HG03025 (cell line): ENCODE data around the gene ITIH3.

Experiments used
- ATAC-seq: cut with Tn5 transposase; IDR thresholded peaks from one replicate; pipeline ENCODE4 v1.9.1; 2021; ENCODE audit warnings: mild to moderate bottlenecking, moderate library complexity; ENCODE audit not compliant: unreplicated experiment, low FRiP score

ITIH3 gene

DNA sequence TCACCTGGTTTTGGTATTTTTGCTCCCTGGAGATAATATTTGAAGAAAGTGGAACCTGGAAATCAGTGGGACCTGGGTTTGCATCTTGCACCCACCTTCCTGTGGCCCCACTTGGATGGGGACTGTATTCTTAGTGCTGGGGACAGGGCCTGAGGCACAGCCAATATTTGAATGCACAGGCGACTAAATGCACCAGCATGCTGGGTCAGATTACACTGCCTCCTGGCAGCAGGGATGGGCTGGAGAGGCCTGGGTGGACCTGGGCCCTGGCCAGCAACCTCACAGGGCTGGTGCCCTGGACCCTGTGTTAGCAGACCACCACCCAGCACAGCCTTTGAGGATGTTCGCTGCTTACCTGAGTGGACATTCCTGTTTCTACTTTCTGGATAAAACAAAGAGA is 25.3 kb downstream of the ITIH3 start:
- no peak for ATAC-seq

DNA sequence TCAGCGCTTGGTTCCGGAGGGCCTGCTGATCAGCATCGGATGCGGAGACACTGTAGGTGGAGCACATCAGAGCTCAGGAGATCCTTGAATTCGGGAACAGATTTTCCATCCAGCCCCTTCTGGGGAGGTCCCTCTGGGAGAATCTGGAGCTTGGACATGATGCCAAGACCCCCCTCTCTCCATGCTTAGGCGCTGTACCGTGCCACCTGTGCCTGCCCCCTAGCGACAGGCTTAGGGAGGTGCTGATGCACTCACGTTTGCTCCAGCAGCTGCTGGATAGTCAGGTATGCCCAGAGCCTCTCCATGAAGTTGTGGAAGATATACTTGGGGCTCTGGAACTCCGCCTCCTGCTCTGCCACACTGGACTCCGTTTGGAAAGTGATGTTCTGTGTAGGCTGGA is 26.1 kb downstream of the ITIH3 start:
- ATAC-seq: no peak

DNA sequence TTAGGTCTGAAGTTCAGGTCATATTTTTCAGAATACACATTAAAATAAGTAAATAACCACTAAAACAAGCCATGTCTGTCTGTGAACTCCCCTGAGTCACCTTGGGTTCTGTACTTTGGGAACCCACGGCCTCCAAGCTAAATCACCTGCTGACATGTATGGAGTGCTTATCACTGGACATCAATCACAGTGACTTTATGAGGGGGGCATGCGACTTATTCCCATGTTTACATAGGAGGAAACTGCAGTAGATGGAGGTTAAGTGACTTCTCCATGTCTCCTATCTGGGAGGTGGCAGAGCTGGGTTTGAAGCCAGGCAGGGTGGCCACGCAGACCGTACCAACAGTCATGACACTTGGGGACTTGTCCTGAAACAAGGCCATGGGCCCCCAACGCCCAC is 27.8 kb downstream of the ITIH3 start:
- ATAC-seq: no peak

DNA sequence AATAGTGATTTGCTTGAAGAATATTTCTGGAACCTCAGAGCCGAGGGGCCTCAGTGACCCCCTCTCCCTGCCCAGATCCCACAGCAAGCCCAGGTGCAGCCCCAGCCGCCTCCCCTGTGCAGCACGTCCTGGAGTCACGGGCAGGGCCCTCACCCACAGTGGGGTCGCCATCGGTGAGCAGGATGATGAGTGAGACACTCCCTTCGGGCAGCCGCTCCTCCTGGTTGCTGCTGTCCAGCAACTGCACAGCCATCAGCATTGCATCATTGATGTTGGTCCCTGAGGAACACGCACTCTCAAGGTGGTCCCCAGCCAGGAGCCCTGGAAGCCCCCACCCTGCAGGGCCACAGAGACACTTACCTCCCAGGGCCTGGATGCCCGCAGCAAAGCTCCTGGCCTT is 29.4 kb downstream of the ITIH3 start:
- no peak for ATAC-seq

DNA sequence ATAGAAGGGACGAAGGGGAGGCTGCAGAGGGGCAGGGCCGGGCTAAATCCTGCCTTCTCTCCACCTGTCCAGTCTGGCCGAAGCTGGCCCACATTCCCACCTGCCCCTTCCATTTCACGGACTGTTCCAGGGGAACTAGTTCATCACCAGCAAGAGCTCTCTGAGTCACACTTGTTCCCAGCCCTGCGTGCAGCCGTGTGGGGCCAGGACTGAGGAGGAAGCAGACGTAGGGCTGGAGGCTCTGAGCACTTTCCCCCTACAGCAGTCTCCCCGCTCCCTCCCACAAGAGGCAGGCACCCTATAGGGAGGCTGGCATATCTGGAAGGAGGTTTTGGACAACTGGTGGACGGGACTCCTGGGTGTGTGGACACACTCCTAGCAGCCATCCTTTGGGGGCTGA is 32.8 kb downstream of the ITIH3 start:
- ATAC-seq: no peak

DNA sequence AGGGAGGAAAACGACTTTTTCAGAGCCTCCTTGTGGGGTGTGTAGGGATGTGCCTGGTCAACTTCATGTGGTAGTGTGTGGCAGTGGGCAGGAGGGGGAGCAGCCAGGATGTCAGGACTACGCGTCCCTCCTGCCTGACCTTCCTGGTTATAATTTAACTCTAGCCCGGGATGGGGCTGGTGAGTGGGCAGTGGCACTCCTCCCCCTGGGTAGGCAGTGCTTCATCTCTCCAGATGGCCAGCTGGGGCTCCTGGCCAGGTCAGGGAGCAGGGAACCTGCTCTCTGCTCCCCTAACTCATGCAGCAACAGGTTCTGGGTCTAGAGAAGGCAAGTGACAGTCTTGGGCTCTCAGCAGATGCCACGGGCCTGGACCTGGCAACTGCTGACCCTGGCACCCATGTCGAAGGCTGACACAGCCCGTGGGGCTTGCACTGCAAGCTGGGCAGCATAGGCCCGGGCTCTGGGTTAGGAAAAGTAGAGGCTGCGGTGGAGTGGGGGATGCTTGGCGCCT is 33.3 kb downstream of the ITIH3 start:
- no peak for ATAC-seq

DNA sequence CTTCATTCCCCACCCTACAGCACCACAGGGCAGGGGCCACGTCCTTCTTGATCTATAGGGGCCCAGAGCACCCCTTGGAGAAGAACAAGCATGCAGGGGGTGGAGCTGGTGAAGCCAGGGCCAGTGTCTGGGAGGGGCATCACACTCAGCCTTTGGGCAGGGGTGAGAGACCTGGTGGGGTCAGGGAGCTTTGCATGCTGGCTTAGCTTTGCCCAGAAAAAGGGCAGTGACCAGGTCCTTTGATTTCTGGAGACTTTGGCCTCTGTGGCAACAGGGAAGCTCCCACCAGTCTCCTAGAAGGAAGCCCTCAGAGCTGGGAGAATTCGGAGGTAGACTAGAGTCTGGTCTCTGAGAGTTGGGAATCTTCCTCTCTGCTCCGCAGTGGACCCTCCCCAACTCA is 34.9 kb downstream of the ITIH3 start:
- ATAC-seq: no peak

DNA sequence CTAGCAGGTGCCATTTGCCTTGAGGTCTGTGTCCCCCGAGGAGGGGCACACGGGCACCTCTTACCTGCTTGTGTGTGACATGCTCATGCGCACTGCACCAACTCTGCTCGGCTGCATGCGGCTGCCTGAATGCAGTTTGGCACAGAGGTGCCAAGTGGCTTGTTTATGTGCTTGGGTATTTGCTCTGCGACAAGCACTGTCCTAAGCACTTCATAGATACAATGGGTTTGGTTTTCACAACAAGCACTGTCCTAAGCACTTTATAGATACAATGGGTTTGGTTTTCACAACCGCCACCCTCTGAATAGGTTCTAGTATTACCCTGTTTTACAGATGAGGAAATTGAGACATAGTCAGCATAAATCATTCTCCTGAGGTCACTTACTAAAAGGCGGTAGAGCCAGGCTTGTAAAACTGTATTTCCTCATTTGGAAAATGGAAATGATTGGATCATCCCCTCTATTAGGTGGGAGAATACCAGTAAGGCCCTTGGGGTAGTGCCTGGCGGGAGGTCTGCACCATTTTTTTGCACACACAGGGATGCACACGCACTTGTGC is 35.4 kb downstream of the ITIH3 start:
- no peak for ATAC-seq

DNA sequence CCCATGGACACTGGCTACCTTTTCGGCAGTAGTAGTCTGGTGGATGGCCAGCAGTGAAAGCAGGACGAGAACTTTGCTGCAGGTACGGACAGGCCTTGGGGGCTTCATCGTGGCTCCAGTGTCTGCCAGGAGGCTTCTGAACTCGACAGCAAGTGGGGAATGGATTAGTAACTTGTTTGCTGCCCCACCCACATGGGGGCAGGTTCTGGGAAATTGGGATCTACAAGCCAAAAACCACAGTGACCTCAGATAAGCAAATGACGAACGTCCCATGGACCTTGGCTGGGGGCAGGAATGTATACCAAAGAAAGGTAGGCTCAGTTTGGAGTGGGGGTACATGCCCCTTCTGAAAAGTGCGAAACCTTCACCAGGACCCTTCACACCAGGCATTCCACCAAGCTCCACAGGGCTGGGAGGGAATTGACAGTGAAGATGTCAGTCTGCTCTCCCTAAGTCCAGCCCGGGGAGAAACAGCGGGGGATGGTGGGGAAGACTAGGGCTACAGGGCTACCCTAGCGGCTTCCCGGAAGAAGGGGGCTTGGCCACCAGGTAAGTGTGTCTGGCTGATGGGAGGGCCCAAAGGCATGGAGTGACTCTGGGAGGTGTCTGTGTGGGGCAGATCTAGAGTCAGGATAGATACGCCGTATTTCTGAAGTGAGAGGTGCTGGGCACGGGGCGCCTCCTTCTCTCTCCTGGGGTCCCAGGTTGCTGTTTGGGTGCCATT is 36.1 kb downstream of the ITIH3 start, which contains the start of gene ITIH4:
TSS of gene ITIH4 (minus strand) at position 138 of the 724 bp plus-strand sequence. CDS start at position 108, 30 bp downstream.
- no peak for ATAC-seq

DNA sequence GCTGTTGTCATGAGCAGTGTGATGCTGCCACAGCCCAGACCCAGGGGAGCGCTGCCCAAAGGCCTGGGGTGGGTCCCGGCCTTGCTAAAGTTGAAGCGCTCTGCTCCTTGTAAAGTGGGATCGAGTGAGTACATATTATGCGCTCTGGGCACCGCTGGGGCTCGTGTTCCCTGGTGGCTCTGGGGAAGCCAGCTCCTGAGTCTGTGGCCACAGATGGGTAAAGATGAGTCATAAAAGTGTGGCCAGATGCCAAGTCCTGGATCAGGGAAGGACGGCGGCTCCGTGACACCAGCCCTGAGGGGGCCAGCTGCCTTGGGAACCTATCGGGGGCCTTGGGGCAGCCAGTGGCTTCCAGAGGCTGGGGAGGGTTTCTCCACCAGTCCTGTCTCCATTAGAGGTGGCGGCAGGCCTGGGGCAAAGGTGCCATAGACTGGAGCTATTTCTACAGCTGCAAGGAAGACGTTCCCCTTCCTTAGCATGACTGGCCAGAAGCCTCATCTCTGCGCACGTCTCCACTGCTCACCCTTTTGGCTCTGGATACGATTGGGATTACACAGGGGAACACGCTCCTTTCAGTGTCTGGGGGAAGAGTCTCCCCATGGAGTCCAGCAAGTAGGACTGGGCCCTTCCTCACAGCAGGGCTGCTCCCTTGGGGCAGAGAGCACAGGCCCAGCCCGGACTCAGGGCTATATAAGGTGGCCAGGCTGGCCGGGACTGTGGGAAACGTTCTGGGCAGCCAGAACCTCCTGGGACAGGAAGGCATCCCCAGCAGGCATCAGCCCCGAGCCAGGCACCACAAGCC is 37.1 kb downstream of the ITIH3 start:
- ATAC-seq: no peak

DNA sequence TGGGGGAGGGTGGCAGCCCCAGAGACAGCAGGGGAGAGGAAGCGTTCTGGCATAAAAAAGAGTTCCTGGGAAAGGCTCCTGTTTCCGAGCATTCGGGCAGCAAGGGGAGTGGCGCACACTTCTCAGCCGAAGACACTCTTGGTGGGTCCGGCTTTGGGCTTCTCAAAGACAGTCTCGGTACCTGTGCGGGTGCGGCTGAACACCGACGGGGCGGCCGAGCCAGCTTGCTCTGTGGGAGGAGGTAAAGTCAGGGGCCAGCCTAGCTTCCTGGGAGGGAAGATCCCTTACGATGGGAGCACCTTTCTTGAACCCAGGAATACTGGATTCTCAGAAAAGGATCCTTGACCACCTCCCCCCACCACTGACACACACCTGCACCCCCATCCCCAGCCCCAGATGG is 38.6 kb downstream of the ITIH3 start:
- ATAC-seq: no peak

DNA sequence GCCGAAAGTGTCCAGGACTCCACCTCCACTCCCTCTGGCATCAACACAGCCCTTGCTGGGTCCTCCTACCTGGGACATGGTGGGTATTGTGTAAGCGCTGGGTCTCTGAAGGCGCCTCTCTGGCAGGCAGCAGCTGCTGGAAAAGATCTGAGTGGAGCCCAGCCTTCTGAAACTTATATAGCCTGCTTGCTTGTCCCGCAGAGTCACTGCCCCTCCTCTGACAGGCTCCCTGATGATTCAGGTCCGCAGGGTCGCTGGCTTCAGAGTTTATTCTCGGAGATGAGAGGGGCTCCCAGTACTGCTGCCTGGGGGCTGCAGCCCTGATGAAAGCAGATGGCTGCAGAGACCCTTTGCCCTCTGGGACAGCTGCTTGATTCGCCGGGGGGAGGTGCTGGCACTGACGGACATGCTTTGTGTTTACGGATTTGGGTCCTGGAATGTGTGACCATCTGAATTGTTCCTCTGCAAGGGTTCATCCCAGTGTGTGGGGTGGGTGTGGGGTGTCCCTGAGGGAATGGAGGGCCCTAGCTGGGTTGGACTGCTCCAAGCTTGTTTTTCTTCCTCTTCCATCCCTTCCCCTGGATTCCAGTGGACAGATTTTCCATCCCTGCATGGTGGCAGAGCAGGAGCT is 40.4 kb downstream of the ITIH3 start, which contains the start of gene MUSTN1:
TSS of gene MUSTN1 (minus strand) at position 149 of the 631 bp plus-strand sequence. CDS start at position 78, 71 bp downstream.
- ATAC-seq: no peak

DNA sequence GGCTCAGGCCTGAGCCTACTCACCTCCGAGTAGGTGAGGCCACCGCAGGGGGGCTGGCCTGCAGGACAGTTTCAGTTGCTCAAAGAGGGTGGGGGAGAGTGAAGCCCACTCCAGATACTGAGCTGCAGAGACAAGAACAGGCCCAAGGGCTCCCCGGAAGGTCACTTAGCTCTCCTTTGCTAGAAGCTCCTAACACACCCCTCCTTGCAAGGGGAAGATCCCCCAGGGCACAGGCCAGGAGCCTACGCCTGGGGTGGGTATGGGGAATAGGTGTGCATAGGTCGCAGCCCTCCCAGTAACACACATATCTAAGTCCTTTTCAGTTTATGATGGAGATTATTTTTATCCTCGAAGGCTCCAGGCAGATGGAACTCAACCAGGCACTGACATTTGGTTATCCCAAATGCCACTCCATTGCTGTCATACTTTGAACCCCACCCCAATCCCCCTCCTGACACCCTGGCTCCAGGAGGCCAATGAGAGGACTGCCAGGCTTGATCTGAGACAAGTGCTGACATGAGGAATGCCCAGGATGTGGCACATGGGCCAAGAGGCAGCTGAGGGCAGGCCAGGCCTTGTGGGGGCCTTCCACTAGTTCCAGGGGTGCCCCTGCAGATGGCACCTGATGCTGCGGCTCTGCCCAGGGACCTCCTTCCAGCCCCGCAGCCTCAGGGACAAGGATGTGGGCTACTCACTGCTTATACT is 41.3 kb downstream of the ITIH3 start:
- no peak for ATAC-seq

DNA sequence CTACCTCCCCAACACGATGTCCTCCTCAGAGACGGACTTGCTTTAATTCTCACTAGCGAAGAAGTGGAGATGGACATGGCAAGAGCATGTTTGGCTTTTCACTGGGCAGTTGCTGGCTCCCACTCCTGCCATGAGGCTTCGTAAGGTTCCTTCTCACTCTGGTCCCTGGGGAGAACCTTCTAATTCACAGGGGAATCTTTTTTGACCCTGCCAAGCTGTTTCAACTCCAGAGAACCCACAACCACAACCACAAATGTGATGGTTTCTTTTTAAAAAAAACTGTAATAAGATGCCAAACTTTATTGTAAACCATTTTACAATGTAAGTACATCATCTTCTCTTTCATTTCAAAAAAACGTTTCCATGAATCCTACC is 41.9 kb downstream of the ITIH3 start:
- ATAC-seq: no peak

DNA sequence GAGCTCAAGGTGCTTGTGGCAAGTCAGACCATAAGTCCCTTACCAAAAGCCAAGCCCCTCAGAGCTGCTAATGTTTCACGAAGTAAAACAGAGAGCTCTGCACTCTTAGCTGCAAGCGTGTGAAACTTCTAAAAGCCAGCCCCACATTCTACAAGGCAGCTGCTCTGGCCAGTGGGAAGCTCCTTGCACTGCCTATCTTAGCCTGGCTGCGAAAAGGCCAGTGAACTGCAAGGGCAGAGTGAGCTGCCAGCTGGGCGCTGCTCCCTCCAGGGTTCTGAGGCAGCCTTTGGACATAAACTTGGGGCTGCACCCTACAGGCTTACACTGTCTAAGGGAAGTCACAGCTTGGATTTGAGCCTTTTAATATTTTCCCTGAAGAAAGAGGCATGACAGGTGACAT is 42.4 kb downstream of the ITIH3 start:
- ATAC-seq: no peak

DNA sequence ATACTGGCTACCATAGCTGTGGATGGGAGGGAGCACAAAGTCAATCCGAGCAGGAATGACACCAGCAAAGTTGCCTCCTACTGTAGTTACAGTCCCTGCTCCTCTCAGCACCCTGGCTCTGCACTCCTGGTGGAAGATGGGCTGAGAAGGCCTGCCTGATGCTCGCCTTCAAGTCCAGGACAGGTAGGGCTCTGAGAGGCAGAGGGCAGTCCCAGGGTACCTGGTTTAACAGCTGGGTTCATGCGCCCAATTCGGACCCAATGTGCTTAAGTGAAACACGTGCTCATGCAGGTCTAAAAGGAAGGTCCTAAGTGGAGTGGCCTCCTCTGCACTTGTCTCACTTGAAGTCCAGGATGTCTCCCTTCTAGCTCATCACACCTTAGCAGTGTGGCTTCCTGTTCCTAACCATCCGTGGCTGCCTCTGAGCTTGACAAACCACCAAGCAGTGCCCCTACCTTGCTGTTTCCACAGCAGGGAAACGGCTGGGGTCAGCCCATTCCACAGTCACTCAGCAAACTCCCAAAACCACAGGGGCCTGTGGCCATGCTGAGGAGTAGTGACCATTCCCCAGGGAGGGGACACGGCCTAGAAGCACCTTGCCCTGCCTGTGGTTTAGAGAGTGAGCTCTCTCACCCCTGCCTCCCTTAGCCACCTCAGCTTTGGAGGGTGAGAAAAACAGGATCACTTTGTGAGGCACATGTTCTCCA is 44.1 kb downstream of the ITIH3 start:
- ATAC-seq: no peak

DNA sequence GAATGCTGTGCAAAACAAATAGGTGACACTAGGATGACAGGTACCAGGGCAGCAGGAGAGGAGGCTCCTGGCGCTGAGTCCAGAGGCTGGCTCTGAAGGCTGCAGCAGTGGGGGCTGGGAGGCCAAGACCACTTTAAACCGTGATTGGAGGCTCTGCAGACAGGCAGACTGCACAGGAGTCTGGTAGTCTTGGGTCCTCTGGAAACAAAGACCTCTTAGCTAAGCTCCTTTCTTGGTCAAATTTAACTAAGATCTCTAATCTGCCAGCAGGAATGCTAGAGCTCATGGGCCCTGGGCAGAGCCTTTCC is 44.6 kb downstream of the ITIH3 start:
- ATAC-seq: no peak

DNA sequence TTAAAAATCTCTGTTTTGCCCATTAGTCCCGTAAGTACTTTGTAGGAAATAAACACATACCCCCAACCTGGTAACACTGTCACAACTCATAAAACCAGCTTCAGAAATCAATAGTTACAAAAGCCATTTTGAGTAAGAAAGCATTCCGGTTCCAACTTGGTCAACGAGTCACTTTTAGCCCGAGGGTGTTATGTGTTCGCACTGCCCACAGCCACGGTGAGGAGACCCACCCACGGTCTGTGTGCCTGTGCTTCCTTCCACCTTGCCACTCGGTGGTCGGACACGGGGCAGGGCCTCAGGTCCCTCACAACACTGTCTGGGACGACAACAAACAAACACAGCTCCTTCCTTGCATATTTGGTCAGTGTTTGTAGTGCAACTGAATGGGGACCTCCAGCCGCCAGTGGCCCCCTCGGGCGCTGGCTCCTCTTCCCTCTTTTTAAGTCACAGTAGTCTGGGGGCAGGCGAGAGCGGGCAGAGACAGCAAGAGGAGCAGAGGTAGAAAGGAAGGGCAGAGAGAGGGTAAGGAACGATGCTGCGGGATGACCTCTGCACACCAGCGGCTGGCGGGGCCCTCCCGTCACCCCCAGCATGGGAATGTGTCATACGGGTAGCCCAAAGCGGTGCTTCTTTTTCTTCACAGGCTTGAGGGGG is 45.4 kb downstream of the ITIH3 start:
- no peak for ATAC-seq

DNA sequence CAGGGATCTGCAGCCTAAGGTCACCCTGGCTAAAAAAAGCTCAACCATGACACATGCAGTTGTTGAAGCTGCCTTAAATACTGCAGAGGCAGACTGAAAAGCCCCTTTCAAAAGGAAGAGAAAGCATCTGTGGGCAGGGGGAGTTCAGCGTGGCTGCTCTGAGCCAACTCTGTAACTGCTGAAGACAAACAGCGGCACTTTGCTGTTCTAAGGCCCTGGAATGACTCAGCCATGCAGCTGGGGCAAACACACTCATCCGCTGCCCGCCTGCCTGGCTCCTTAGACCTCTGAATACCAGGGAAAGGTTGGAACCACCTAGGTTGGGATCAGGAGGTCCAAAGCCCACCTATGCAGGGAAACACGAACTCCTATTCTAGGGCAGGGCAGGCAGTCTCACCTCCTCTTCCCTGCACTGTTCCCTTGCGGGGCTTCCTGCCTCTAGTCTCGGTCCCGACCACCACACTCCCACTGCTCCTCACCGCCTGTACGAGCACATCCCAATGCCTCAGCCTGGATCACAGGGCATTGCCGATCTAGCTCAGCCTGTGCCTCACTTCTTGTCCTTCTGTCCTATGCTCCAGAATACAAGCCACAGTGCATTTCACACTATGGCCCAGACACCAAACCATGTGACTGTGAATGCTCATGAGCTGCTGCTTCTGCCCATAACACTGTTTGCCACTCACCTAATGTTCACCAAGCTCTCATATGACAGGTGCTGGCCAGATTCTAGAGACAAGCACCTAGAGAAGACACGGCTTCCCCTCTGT is 46.8 kb downstream of the ITIH3 start:
- ATAC-seq: no peak
